SK-N-MC (cell line): ENCODE measurements around the gene POP7.
"Not testable (repeated sequence)": the region's sequence is repeated elsewhere in the genome, so short reads cannot be mapped to it uniquely, and the experiment has no call there.

ENCODE experiments used
- DNase-seq: peaks from one replicate; pipeline ENCODE4 v3.0.0-alpha.2; 2011; ENCODE audit warnings: low read depth, low spot score
- H3K27ac ChIP-seq: fragments of 200-600 bp; sonication (generic); 2 replicates; pipeline ENCODE4 v1.5.1; 2016; ENCODE audit warnings: mixed run types
- H3K36me3 ChIP-seq: fragments of 200-600 bp; sonication (generic); 2 replicates; pipeline ENCODE4 v1.6.1; 2017; ENCODE audit warnings: antibody characterized with exemption, low read length, mixed read lengths; ENCODE audit not compliant: insufficient read depth
- H3K4me3 ChIP-seq: fragments of 200-600 bp; sonication (generic); 2 replicates; pipeline ENCODE4 v1.5.1; 2016
- H3K9ac ChIP-seq: fragments of 200-600 bp; sonication (generic); 2 replicates; pipeline ENCODE4 v1.8.0; 2017; ENCODE audit warnings: mixed run types, mixed read lengths; ENCODE audit not compliant: insufficient read length
- H3K9me3 ChIP-seq: fragments of 200-600 bp; sonication (generic); 2 replicates; pipeline ENCODE4 v1.6.1; 2017; ENCODE audit warnings: low read depth, mild to moderate bottlenecking, antibody characterized with exemption, low read length, moderate library complexity, mixed read lengths
- EZH2 ChIP-seq: fragments of 200-600 bp; sonication (generic); IDR thresholded peaks from one replicate; pipeline ENCODE4 v1.6.1; 2017; ENCODE audit warnings: antibody characterized with exemption
- FOXP2 ChIP-seq: optimal IDR thresholded peaks from 2 replicates; pipeline ENCODE3; 2011; ENCODE audit warnings: mild to moderate bottlenecking, moderate library complexity; ENCODE audit not compliant: insufficient read depth; ENCODE audit errors: extremely low read length, control extremely low read depth
- POLR2AphosphoS5 ChIP-seq: IDR thresholded peaks from 2 replicates; pipeline ENCODE4 v1.6.1; 2012; ENCODE audit warnings: mild to moderate bottlenecking, low read depth, low read length, borderline replicate concordance

Gene POP7

DNA sequence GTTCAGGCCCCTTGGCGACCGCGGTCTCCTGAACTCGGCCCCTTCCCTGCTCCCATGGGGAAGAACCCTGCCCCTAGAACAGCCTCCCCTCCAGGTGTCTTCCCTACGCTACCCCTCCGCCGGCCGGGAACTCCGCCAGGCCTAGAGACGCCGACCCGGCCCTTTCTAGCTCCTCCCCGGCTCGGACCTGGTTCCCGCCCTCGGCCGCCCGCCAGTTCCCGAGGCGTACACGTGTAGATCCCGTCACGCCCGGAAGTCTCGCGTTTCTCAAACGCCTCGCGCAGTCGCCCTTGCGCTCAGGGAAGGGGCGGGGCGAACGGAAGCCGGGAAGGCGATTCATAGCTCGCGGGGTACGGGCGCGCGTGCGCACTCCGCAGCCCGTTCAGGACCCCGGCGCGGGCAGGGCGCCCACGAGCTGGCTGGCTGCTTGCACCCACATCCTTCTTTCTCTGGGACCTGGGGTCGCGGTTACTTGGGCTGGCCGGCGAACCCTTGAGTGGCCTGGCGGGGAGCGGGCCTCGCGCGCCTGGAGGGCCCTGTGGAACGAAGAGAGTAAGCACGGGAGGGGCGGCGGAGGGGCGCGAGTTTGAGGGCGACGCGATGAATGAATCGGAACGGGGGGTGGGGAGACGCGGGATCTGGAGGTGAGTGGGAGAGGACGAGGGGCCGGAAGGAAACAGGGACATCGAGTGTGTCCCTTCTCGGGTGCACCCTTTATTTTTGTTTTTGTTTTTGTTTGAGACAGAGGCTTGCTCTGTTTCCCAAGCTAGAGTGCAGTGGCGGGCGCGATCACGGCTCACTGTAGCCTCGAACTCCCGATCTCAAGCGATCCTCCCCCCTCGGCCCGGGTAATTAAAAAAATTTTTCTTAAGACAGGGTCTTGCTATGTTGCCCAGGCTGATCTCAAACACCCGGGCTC, at the start of gene POP7:
POP7 (plus strand) TSS at position 369 of the 919 bp plus-strand sequence. CDS start 710 bp downstream, outside the sequence.
- peaks cover 19% of the 10 kb centered on the region for H3K36me3 ChIP-seq
- H3K9me3 ChIP-seq = no peaks in the 10 kb centered on the region
- peak within 1 kb of the TSS; percentile 97 for H3K4me3 ChIP-seq
- H3K9ac ChIP-seq = peak within 1 kb of the TSS; percentile 98
- no peak for TF ChIP-seq EZH2
- peak; percentile 95 for TF ChIP-seq POLR2AphosphoS5
- TF ChIP-seq FOXP2 = peak; percentile 51
- peak; percentile 78 for DNase-seq
- peak within 1 kb of the TSS; percentile 84 for H3K27ac ChIP-seq

DNA sequence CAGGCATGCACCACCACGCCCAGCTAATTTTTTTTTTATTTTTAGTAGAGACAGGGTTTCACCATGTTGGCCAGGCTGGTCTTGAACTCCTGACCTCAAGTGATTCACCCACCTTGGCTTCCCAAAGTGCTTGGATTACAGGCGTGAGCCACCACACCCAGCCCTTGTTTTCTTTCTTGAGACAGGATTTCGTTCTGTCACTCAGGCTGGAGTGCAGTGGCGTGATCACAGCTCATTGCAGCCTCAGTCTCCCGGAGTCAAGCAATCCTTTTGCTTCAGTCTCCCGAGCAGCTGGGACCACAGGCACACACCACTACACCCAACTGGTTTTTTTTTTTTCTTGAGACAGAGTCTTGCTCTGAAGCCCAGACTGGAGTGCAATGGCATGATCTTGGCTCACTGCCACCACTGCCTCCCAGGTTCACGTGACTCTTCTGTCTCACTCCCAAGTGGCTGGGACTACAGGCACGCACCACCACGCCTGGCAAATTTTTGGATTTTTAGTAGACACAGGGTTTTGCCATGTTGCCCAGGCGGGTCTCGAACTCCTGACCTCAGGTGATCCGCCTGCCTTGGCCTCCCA, 43.6 kb upstream of the POP7 start:
- not testable (repeated sequence) for DNase-seq, H3K9ac ChIP-seq, H3K9me3 ChIP-seq, H3K27ac ChIP-seq, H3K36me3 ChIP-seq, H3K4me3 ChIP-seq

DNA sequence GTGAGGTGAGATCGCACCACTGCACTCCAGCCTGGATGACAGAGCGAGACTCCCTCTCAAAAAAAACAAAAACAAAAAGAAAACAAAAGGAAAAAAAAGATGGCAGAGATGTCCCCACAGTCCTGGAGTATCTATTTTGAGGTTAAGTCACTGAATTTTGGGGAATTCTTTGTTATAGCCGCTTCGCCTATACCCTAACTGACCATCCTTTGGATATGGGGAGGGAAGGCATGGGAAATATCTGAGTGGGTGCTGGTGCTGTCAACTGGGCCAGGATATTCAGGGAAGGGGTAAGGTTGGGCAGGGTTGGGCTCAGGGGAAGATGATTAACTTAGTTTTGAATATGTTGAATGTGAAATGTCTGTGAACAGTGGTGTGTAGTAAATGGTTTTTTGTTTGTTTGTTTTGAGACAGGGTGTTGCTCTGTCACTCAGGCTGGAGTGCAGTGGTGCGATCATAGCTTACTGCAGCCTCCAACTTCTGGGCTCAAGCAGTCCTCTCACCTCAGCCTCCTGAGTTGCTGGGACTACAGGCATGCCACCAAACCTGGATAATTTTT, 40.7 kb upstream of the POP7 start:
- no peaks in the 10 kb centered on the region for H3K36me3 ChIP-seq
- no peak overlapping the region for H3K9ac ChIP-seq
- no peak for DNase-seq
- no peak overlapping the region for H3K27ac ChIP-seq
- H3K9me3 ChIP-seq = no peaks in the 10 kb centered on the region
- H3K4me3 ChIP-seq = no peak overlapping the region
- TF ChIP-seq FOXP2 (no peak), POLR2AphosphoS5 (no peak), EZH2 (no peak)

DNA sequence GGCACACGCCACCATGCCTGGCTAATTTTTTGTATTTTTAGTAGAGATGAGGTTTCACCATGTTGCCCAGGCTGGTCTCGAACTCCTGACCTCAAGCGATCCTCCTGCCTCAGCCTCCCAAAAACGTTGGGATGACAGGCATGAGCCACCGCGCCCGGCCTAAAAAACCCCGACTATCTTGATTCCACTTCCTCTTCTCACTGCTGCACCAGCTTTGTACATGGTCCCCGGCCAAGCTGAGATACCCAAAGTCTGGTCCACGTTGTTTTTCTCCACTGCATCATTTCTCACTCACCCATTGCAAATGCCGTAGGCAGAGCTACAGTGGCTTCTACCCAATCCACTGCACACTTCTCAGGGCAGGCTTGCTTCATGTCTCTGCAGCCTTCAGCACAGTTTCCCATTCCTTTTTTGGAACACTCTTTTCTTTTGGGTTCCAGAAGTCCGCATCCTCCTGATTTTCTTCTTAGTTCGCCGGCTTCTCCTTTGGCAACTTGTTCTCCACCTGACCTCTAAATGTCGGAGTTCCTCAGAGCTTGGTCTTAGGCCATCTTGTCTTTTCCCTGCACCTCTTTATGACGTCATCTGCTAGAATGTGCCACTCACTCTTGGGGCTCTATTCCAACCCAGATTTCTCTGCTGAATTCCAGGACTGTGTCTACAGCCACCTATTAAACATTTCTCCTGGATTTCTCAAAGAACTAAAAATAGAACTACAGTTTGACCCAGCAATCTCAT, 38.4 kb upstream of the POP7 start:
- Histone ChIP-seq H3K27ac (no peak overlapping the region), H3K36me3 (no peaks in the 10 kb centered on the region), H3K4me3 (no peak overlapping the region), H3K9ac (no peak overlapping the region), H3K9me3 (no peaks in the 10 kb centered on the region)
- TF ChIP-seq POLR2AphosphoS5 (no peak), FOXP2 (no peak), EZH2 (no peak)
- no peak for DNase-seq

DNA sequence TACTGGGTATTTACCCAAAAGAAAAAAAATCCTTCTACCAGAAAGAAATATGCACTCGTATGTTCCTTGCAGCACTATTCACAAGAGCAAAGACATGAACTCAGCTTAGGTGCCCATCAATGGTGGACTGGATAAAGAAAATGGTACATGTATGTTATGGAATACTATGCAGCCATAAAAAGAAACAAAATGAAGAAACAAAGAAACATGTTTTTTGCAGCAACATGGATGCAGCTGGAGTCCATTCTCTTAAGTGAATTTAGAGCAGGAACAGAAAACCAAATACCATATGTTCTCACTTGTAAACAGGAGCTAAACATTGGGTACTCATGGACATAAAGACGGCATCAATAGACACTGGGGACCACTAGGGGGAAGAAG, 37.9 kb upstream of the POP7 start:
- Histone ChIP-seq H3K36me3 (no peaks in the 10 kb centered on the region), H3K27ac (no peak overlapping the region), H3K9ac (no peak overlapping the region)

DNA sequence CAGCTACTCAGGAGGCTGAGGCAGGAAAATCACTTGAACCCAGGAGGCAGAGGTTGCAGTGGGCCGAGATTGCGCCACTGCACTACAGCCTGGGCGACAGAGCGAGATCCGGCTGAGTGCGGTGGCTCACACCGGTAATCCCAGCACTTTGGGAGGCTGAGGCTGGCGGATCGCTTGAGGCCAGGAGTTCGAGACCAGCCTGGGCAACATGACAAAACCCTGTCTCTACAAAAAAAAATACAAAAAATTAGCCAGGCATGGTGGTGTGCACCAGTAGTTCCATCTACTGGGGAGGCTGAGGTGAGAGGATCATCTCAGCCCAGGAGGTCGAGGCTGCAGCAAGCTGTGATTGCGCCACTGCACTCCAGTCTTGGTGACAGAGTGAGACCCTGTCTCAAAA, 36.8 kb upstream of the POP7 start:
- not testable (repeated sequence) for H3K27ac ChIP-seq, DNase-seq, H3K4me3 ChIP-seq, H3K36me3 ChIP-seq, H3K9me3 ChIP-seq, H3K9ac ChIP-seq

More for the DNA sequence above, 37.9 kb upstream of the POP7 start:
- no peak for DNase-seq
- TF ChIP-seq FOXP2 = no peak
- TF ChIP-seq POLR2AphosphoS5 = no peak
- TF ChIP-seq EZH2 = no peak
- H3K4me3 ChIP-seq = no peak overlapping the region
- no peaks in the 10 kb centered on the region for H3K9me3 ChIP-seq

DNA sequence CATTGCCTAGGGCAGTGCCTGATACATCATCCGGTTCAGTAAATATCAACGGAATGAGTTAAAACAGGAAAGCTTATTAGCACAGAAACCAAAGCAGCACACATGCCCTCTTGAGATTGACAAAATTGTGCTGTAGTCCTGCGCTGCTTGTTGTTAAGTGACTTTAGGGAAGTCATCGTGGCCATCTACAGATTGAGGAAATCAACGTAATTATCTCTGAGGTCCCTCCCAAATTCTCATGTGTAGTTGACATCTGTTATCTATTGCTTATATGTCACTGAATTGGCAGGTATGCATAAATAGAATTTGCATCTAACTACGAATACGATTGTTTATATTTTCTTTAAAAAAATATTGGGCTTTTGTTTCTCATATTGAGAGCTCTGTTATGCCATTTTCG, 35.8 kb upstream of the POP7 start:
- no peaks in the 10 kb centered on the region for H3K36me3 ChIP-seq
- TF ChIP-seq FOXP2 (no peak), EZH2 (no peak), POLR2AphosphoS5 (no peak)
- H3K4me3 ChIP-seq = no peak overlapping the region
- no peak overlapping the region for H3K9ac ChIP-seq
- no peaks in the 10 kb centered on the region for H3K9me3 ChIP-seq
- no peak for DNase-seq
- H3K27ac ChIP-seq = no peak overlapping the region
